HEK293 (cell line): ENCODE measurements around the gene ACVR1.

Source experiments
- CTCF ChIA-PET: fragments of 350-600 bp; formaldehyde crosslinking; extraction: SDS; loops from one replicate; lab custom pipeline; 2021; ENCODE audit warnings: antibody characterized with exemption; lab: Yijun Ruan, JAX
- POLR2A ChIA-PET: fragments of 300-600 bp; formaldehyde crosslinking; extraction: SDS; loops from one replicate; lab custom pipeline; 2020; ENCODE audit warnings: antibody characterized with exemption, inconsistent platforms; lab: Yijun Ruan, JAX
- H3K27ac ChIP-seq: fragments of 200-500 bp; sonication (Bioruptor generic); 2 replicates; pipeline ENCODE4 v1.5.1; 2014; ENCODE audit warnings: low read depth, low read length, control low read depth, inconsistent platforms; ENCODE audit errors: extremely low read depth
- H3K36me3 ChIP-seq, 2 experiments: fragments of 200-500 bp in 1 of 2; sonication (Bioruptor generic) in 1 of 2; 1 replicate in 1 of 2; 2 replicates in 1 of 2; pipeline ENCODE4 v1.5.1; 2014 to 2017; ENCODE audit warnings: inconsistent platforms in 2 of 2, low read length in 2 of 2; ENCODE audit not compliant: control insufficient read depth in 2 of 2, insufficient read depth in 1 of 2
- H3K4me1 ChIP-seq: fragments of 200-500 bp; sonication (Bioruptor generic); 2 replicates; pipeline ENCODE4 v1.5.1; 2014; ENCODE audit warnings: mild to moderate bottlenecking, low read length, inconsistent platforms; ENCODE audit not compliant: control insufficient read depth, insufficient read depth
- H3K4me3 ChIP-seq: 2 replicates; pipeline ENCODE4 v1.5.1; 2011; ENCODE audit warnings: low read depth, mild to moderate bottlenecking, control low read depth, low read length, moderate library complexity
- H3K9me3 ChIP-seq: fragments of 200-500 bp; sonication (Bioruptor generic); 2 replicates; pipeline ENCODE4 v1.5.1; 2014; ENCODE audit warnings: low read depth, low read length, inconsistent platforms; ENCODE audit not compliant: control insufficient read depth, insufficient read depth
- HOXD13 ChIP-seq: sonication (generic); formaldehyde crosslinking; IDR thresholded peaks from 2 replicates; pipeline ENCODE4 v1.8.0; 2022; ENCODE audit warnings: missing genetic modification reagents, borderline replicate concordance
- INSM2 ChIP-seq: fragments of 450-650 bp; formaldehyde crosslinking; IDR thresholded peaks from 2 replicates; pipeline ENCODE4 v1.5.1; 2016; ENCODE audit warnings: missing biosample characterization, missing genetic modification characterization
- KLF9 ChIP-seq: fragments of 450-650 bp; formaldehyde crosslinking; IDR thresholded peaks from 2 replicates; pipeline ENCODE4 v1.5.1; 2016; ENCODE audit warnings: missing biosample characterization, missing genetic modification characterization, low read depth
- MZF1 ChIP-seq: fragments of 450-650 bp; formaldehyde crosslinking; IDR thresholded peaks from 2 replicates; pipeline ENCODE4 v1.5.1; 2017; ENCODE audit warnings: missing biosample characterization, missing genetic modification characterization, borderline replicate concordance
- SP7 ChIP-seq: fragments of 450-650 bp; formaldehyde crosslinking; IDR thresholded peaks from 2 replicates; pipeline ENCODE4 v1.5.1; 2016; ENCODE audit warnings: missing biosample characterization, missing genetic modification characterization
- YY2 ChIP-seq: fragments of 450-650 bp; formaldehyde crosslinking; IDR thresholded peaks from 2 replicates; pipeline ENCODE4 v1.5.1; 2016; ENCODE audit warnings: missing biosample characterization, missing genetic modification characterization
- ZBTB1 ChIP-seq: fragments of 450-650 bp; formaldehyde crosslinking; IDR thresholded peaks from 2 replicates; pipeline ENCODE4 v1.5.1; 2016; ENCODE audit warnings: missing biosample characterization, missing genetic modification characterization
- ZEB2 ChIP-seq: fragments of 450-650 bp; formaldehyde crosslinking; IDR thresholded peaks from 2 replicates; pipeline ENCODE4 v1.5.1; 2016; ENCODE audit warnings: missing biosample characterization, missing genetic modification characterization
- ZNF121 ChIP-seq: fragments of 450-650 bp; formaldehyde crosslinking; IDR thresholded peaks from 2 replicates; pipeline ENCODE4 v1.5.1; 2016; ENCODE audit warnings: missing biosample characterization, missing genetic modification characterization
- ZNF157 ChIP-seq: fragments of 450-650 bp; formaldehyde crosslinking; IDR thresholded peaks from 2 replicates; pipeline ENCODE4 v1.5.1; 2016; ENCODE audit warnings: missing biosample characterization, missing genetic modification characterization
- ZNF16 ChIP-seq: fragments of 450-650 bp; formaldehyde crosslinking; IDR thresholded peaks from 2 replicates; pipeline ENCODE4 v1.5.1; 2016; ENCODE audit warnings: low read depth, missing biosample characterization, missing genetic modification characterization
- ZNF19 ChIP-seq: fragments of 450-650 bp; formaldehyde crosslinking; IDR thresholded peaks from 2 replicates; pipeline ENCODE4; 2016; ENCODE audit warnings: missing biosample characterization, missing genetic modification characterization, low read depth
- ZNF214 ChIP-seq: fragments of 450-650 bp; formaldehyde crosslinking; IDR thresholded peaks from 2 replicates; pipeline ENCODE4 v1.5.1; 2017; ENCODE audit warnings: missing biosample characterization, mild to moderate bottlenecking, missing genetic modification characterization, borderline replicate concordance
- ZNF280C ChIP-seq: fragments of 450-650 bp; formaldehyde crosslinking; IDR thresholded peaks from 2 replicates; pipeline ENCODE4 v1.5.1; 2016; ENCODE audit warnings: missing biosample characterization, missing genetic modification characterization
- ZNF391 ChIP-seq: fragments of 450-650 bp; formaldehyde crosslinking; IDR thresholded peaks from 2 replicates; pipeline ENCODE4 v1.5.1; 2016; ENCODE audit warnings: low read depth, missing biosample characterization, missing genetic modification characterization, borderline replicate concordance
- ZNF530 ChIP-seq: fragments of 450-650 bp; formaldehyde crosslinking; IDR thresholded peaks from 2 replicates; pipeline ENCODE4 v1.5.1; 2016; ENCODE audit warnings: low read depth, missing biosample characterization, missing genetic modification characterization
- ZNF555 ChIP-seq: fragments of 450-650 bp; formaldehyde crosslinking; conservative IDR thresholded peaks from 2 replicates; pipeline ENCODE4 v1.5.1; 2017; ENCODE audit warnings: missing biosample characterization, mild to moderate bottlenecking, missing genetic modification characterization, inconsistent platforms
- ZNF600 ChIP-seq: fragments of 450-650 bp; formaldehyde crosslinking; IDR thresholded peaks from 2 replicates; pipeline ENCODE4 v1.5.1; 2016; ENCODE audit warnings: missing biosample characterization, missing genetic modification characterization
- ZNF610 ChIP-seq: fragments of 450-650 bp; formaldehyde crosslinking; IDR thresholded peaks from 2 replicates; pipeline ENCODE4 v1.5.1; 2016; ENCODE audit warnings: missing biosample characterization, missing genetic modification characterization, borderline replicate concordance
- ZNF623 ChIP-seq: fragments of 450-650 bp; formaldehyde crosslinking; IDR thresholded peaks from 2 replicates; pipeline ENCODE4 v1.5.1; 2016; ENCODE audit warnings: missing biosample characterization, missing genetic modification characterization
- ZNF639 ChIP-seq: fragments of 450-650 bp; formaldehyde crosslinking; IDR thresholded peaks from 2 replicates; pipeline ENCODE4 v1.5.1; 2016; ENCODE audit warnings: missing biosample characterization, missing genetic modification characterization
- ZNF658 ChIP-seq: fragments of 450-650 bp; formaldehyde crosslinking; IDR thresholded peaks from 2 replicates; pipeline ENCODE4; 2016; ENCODE audit warnings: missing biosample characterization, missing genetic modification characterization
- ZNF670 ChIP-seq: fragments of 450-650 bp; formaldehyde crosslinking; IDR thresholded peaks from 2 replicates; pipeline ENCODE4 v1.5.1; 2016; ENCODE audit warnings: missing biosample characterization, missing genetic modification characterization, low read depth
- ZNF701 ChIP-seq: fragments of 450-650 bp; formaldehyde crosslinking; IDR thresholded peaks from 2 replicates; pipeline ENCODE4 v1.5.1; 2016; ENCODE audit warnings: missing biosample characterization, missing genetic modification characterization
- ZSCAN5A ChIP-seq: fragments of 450-650 bp; formaldehyde crosslinking; IDR thresholded peaks from 2 replicates; pipeline ENCODE4 v1.5.1; 2016; ENCODE audit warnings: missing biosample characterization, missing genetic modification characterization

The ACVR1 gene

GRCh38 chr2:157833721-157834120 is 42.4 kb downstream of the ACVR1 start:
- peaks cover 7% of the 10 kb centered on the region for H3K4me1 ChIP-seq
- CTCF ChIA-PET, result interaction anchor here (0.7 kb wide), 1 partner anchor 912 kb away, joined by 3 read pairs; no protein-coding TSS in a partner anchor
- H3K27ac ChIP-seq, result no peak overlapping the region
- no peak for TF ChIP-seq YY2 (tag by site-specific recombination)
- no peak for TF ChIP-seq ZNF157 (tag by site-specific recombination)
- TF ChIP-seq HOXD13, result no peak
- TF ChIP-seq ZNF16 (tag by site-specific recombination), result no peak
- TF ChIP-seq ZBTB1 (tag by site-specific recombination), result no peak
- no peak for TF ChIP-seq ZNF280C (tag by site-specific recombination)
- TF ChIP-seq ZNF658, result no peak
- TF ChIP-seq SP7 (tag by site-specific recombination), result no peak
- TF ChIP-seq ZNF670, result no peak
- TF ChIP-seq ZEB2 (tag by site-specific recombination), result no peak
- no peak for TF ChIP-seq ZNF639
- no peak for TF ChIP-seq MZF1 (tag by site-specific recombination)
- no peak for TF ChIP-seq ZNF121
- TF ChIP-seq ZNF623 (tag by site-specific recombination), result no peak
- no peak for TF ChIP-seq ZNF214 (tag by site-specific recombination)
- TF ChIP-seq ZNF555 (tag by site-specific recombination), result no peak
- TF ChIP-seq ZNF701 (tag by site-specific recombination), result no peak
- TF ChIP-seq ZNF530 (tag by site-specific recombination), result no peak
- TF ChIP-seq KLF9 (tag by site-specific recombination), result no peak
- TF ChIP-seq ZNF391 (tag by site-specific recombination), result no peak
- POLR2A ChIA-PET, result no interaction called here
- H3K36me3 ChIP-seq, result no peaks in the 10 kb centered on the region
- no peak overlapping the region for H3K4me3 ChIP-seq
- no peaks in the 10 kb centered on the region for H3K9me3 ChIP-seq

GRCh38 chr2:157831573-157832315 is 44.4 kb downstream of the ACVR1 start:
- ChIA-PET POLR2A (no interaction called here), CTCF (no interaction called here)
- Histone ChIP-seq H3K36me3 (no peaks in the 10 kb centered on the region), H3K4me1 (peaks cover 5% of the 10 kb centered on the region), H3K27ac (no peak overlapping the region), H3K4me3 (no peak overlapping the region), H3K9me3 (no peaks in the 10 kb centered on the region)
- no peak for TF ChIP-seq ZNF19 (tag by site-specific recombination)
- no peak for TF ChIP-seq INSM2 (tag by site-specific recombination)
- TF ChIP-seq ZBTB1 (tag by site-specific recombination), result no peak
- no peak for TF ChIP-seq ZEB2 (tag by site-specific recombination)
- TF ChIP-seq ZNF610 (tag by site-specific recombination), result no peak
- no peak for TF ChIP-seq ZNF600
- no peak for TF ChIP-seq ZSCAN5A
- TF ChIP-seq ZNF623 (tag by site-specific recombination), result no peak
